AG08395 (cell line): ENCODE measurements around the gene FAR2.
"Not testable (repeated sequence)": the region's sequence is repeated elsewhere in the genome, so short reads cannot be mapped to it uniquely, and the experiment has no call there.

Experiments
- DNase-seq: peaks from one replicate; pipeline ENCODE4 v3.0.0; 2012; ENCODE audit warnings: mixed read lengths, low spot score

The FAR2 gene

DNA sequence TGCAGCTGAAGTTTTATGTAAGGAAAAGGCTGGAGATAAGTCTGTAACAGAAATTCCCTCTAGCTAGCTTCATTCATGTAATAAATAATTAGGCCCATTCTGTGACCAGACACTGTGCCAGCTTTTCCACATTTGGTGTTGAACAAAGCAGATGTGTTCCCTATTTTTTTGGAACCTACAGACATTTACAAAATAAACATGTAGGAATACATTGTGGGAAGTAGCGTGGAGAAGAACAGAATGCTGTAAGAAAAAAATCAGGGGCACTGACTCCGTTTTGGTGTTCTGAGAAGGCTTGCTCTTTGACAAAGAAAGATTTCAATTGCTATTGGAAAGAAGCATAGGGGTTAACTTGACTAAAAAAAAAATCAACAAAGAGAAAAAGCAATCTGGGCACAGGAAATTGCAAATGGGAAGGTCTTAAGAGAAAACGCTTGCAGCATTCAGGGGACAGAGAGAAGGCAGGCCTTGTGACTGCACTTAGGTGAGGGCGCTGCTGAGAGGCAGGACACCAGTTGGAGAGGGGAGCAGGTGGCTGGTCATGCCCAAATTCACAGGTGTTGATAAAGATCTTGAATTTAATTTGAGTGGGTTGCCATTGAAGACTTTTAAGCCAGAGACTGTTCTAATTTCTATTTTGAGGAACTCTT is 4.0 kb downstream of the FAR2 start:
- no peak for DNase-seq

DNA sequence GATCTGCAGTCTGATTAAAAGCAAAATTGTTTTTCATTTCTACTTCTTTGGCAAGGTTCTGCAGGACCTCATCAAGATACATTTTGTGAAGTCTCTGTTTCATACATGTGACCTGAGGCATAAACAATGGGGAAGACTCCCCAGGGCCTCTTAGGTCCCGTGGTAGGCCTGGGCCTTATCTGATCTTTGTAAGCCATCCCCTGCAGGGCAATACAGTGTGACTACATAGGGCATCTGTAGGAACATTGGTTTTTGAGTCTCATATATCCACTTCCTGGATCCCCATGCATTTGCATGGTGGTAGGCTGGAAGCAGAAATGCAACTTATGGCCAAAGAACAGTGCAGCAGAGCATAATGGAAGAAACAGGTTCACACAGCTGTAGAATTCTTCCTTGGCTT is 6.0 kb downstream of the FAR2 start:
- DNase-seq, result no peak

DNA sequence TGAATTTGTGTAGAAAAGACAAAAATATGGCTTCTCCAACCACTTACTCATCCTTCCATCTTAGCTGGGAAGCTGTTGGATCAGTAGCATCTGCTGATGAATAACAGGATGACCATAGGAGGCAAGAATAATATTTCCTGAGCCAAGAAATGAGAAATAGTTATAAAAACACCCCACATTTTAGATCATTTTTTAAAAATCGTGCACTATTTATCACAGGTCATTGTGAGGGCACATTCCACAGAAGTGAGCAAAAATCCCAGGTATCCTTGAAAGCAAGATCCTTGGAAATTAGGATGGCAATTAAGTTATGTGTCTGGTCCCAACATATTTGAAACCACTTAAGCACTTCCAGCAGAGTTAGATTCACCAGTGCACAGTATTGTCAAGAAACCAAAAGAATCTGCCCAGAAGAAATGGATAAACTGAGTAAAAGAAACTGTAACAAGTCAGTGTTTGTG is 8.4 kb downstream of the FAR2 start:
- DNase-seq, result peak; percentile 17

DNA sequence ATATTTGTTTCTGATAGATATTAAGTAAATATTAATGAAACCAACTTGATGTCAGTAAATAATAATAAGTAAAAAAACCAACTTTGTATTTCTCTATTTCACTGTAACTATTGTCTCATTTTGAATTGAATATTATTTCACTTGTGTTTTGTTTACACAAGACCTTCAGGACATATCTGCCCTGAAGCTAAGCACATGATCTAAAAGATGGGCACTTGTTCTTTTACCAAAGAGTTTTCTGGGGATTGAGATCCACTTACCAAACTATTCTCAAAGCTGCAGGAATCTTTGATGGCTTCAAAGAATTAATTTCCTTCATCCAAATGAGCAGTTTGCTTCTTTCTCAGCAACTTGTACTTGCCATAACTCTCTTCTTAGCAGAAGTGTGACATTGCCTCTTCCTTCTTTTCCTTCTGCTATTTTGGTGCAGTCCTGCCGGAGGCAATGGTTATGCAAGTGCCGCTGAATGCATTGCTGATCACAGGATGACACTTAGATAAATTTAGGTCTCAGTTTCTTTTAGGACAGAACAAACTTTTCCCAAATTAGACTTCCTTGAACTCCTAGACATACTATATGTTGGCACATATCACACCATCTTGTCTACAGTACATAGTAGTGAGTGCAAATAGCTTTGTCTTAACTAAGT is 9.2 kb downstream of the FAR2 start:
- DNase-seq, result no peak

DNA sequence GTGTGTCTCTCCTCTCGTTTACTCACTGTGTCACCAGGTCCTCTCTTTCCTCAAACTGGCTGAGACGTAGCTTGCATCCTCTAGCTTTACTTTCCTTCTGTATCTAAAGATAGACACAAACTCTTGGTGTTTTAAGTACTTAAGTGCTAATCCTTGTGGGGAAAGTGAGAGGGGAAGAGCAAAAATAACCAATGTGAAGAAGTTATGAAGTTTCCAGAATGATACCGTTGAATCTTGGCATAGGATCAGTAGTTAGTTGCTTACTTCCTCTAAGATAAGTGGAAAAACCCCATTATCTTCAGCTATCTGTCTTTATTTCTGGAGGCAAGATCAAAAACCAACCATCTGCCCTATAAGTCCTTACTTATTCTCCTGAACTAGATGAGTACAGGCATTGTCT is 10.6 kb downstream of the FAR2 start:
- DNase-seq, result no peak

DNA sequence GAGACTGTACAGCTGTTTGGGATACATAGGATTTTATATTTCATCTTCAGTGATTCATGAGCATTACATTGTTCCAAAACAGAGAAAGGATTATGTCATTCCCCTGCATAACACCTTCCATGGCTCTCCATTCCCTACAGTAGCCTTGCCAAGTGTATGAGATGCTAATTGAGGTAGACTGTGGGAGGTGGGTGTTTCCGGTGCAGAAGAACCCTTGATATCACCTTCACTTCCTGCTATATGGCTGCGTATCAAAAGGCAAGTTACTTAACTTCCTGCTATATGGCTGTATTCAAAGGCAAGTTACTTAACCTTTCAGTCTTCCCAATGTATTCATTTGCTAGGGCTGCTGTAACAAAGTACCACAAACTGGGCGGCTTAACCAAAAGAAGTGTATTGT is 11.2 kb downstream of the FAR2 start:
- no peak for DNase-seq

DNA sequence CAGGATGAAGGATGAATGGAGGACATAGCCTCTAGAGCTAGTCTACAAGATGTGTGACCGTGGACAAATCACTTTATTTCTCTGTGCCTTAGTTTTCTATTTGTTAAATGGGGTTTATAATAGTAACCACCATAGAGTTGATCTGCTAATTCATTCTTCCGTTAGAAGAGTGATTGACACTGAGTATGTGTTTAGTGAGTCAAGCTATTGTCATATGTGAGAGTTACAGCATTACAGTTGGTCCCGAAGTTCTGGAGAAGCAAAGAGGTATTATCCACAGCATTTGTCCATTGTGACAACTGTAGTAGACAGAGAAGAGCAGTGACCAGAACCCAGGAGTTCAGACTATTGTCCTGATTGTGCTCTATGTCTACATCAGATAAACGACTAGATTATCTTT is 14.1 kb downstream of the FAR2 start:
- no peak for DNase-seq

DNA sequence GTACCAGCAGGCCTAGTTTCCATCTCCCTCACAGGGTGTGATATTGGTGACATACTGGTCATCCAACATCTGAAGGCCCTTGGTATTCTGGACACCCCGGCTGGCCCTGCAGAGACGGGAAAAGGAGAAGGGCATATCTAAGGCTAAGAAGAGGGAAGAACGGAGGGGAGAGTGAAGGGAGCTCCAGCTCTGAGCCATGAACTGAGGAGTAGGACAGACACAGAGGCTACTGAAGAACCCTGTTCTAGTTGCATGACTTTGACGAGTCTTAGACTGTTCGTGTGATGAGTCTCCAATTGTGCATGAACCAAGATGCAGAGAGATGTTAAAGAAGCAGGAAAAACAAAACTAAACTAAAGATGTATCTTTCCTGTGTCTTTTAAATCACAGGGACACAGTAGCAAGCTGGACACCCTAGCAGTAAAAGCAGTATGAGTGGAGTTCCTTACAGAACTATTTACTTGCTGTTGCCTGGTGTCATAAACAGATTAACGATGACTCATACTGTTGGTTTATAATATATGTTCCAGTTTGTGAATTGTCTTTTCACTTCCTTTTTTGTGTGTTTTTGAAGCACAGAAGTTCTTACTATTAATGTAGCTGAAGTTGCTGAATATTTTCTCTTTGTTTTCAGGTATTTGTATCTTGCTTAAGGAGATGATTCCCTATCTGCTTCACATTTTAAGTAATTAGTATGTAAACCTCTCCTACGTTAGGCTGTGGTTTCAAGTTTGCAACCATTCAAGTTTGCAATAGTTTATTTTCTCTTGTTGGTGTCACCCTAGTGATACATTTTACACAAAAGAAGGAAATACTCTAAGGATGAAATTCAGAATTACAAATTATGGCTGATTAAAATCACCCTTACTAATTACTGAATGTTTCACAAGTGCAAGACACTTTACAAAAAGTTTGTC is 15.7 kb downstream of the FAR2 start:
- DNase-seq, result peak; percentile 83

DNA sequence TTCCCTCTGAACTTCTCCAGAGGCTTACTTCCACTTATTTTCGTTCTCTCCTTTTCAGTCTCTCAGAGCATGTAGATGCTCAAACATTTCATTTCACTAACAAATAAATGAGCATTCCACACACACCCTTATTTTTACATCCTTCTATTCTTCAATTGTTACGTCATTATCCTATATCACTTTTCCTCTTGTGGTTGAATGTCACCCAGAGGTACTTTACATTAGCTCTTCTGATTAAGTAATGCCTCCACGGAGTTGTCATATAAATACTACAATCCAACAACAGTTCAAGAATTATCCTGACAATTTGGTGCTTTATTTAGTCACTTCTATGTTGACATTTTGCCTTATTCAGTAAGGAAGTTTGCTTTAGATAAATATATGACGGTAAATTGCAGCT is 18.4 kb downstream of the FAR2 start:
- DNase-seq, result no peak

DNA sequence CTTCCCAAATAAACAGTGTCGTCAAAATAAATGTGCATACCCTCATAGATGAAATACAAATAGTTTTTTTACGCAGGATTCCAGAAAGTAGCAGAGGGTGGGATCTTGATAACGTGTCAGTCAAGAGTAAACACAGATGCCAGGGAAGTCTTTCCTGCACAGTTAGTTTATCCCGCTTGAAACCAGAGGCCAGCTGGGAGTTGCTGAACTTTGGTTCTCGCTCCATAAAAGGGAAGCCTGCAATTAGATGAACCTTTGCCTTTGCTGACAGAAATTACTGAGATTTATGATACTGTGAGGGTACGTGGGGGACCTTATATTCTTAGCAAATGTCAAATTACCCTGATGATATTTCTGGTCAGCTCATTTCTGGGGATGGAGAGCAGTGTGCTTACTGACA is 18.9 kb downstream of the FAR2 start:
- no peak for DNase-seq

DNA sequence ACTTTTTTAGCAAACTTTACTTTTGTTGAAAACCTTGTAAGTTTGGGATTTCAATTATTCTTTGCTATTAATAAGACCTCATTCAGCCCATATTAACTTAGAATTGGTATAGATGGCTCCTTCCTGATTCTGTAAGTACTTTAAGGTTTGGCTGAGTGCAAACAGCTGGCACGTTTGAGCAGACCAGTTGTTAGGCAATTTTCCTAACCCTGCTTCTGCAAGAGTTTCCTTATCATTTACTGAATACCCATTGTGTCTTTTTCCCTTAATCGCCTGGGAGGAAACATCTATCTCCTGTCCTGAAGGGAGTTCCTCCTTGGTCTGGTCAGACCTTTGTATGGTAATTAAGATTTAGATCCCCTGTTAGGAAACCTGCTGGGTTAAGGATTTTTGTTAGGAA is 20.9 kb downstream of the FAR2 start:
- not testable (repeated sequence) for DNase-seq

DNA sequence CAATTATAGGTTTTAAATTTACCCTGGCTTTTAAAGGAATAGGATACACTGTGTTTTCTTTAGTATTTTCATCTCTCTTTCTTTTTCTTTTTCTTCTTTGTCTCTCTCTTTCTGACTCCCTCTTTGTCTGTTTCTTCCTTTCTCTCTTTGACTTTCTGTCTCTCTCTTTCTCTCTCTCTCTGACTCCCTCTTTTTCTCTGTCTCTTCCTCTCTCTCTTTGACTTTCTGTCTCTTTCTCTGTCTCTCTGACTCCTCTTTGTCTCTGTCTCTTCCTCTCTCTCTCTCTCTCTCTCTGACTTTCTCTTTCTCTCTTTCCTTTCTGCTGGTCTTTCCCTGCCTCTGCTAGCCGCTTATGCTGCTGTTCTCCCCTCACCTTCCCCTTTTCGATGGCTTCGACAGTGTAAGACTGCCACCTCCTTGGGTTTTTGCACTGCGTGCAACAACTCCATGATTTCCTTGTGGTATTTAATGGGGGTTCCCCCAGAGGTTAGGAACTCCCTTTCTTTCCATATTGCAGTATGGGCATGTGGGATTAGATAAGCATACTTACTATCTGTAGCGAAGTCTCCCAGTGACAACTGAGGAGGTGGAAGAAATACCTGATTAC is 21.5 kb downstream of the FAR2 start:
- not testable (repeated sequence) for DNase-seq

DNA sequence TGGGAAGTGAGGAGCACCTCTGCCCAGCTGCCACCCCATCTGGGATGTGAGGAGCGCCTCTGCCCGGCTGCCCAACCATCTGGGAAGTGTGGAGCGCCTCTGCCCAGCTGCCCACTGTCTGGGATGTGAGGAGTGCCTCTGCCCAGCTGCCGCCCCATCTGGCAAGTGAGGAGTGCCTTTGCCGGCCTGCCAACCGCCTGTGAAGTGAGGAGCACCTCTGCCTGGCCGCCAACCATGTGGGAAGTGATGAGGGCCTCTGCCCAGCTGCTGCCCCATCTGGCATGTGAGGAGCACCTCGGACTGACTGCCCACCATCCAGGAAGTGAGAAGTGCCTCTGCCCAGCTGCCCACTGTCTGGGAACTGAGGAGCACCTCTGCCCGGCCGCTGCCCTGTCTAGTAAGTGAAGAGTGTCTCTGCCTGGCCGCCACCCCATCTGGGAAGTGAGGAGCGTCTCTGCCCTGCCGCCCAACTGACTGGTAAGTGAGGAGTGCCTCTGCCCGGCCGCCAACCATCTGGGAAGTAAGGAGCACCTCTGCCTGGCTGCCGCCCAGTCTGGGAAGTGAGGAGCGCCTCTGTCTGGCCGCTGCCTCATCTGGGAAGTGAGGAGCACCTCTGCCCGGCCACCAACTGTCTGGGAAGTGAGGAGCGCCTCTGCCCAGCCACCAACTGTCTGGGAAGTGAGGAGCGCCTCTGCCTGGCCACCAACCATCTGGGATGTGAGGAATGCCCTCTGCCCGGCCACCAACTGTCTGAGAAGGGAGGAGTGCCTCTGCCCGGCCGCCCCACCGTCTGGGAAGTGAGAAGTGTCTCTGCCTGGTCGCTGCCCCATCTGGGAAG is 22.6 kb downstream of the FAR2 start:
- DNase-seq, result no peak

DNA sequence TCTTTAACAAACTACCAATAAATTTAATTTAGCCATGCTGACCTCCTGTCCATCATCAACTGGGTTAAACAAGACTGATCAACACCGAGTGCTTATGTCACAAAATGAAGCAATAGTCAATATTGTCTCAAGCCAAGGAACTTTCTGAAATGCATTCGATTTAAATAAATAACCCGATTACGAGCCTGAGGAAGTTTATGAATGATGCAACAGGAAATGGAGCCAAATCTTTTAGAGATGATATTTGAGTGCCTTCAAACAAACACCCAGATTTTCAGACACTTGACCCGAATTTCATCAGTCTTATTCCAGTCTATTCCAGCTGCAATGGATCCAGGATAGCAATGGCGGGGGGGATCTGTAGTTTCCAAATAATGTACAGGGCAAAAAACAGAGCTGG is 27.9 kb downstream of the FAR2 start:
- no peak for DNase-seq

DNA sequence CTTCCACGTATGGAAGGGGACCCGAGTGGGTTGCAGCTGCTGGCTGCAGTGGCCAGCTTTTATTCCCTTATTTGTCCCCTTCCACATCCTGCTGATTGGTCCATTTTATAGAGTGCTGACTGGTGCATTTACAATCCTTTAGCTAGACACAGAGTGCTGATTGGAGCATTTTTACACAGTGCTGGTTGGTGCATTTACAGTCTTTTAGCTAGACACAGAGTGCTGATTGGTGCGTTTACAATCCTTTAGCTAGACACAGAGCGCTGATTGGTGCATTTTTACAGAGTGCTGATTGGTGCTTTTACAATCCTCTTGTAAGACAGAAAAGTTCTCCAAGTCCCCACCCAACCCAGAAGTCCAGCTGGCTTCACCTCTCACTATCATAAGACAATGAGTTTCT is 33.2 kb downstream of the FAR2 start:
- not testable (repeated sequence) for DNase-seq

DNA sequence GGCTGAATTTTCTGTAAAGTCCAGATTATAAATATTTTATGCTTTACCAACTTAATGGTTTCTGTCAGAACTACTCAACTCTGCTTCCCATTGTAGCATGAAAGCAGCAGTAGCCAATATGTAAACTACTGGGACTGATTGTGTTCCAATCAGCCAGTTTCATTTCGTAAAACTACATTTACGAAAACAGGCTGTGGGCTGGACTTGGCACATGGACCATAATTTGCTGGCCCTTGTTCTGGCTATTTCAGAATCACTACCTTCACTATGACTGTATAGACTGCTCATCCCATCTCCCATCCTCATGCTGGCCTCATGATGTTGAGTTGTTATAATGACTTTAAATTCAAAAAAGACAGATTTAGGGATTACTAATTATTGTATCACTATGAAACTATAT is 38.7 kb downstream of the FAR2 start:
- no peak for DNase-seq

DNA sequence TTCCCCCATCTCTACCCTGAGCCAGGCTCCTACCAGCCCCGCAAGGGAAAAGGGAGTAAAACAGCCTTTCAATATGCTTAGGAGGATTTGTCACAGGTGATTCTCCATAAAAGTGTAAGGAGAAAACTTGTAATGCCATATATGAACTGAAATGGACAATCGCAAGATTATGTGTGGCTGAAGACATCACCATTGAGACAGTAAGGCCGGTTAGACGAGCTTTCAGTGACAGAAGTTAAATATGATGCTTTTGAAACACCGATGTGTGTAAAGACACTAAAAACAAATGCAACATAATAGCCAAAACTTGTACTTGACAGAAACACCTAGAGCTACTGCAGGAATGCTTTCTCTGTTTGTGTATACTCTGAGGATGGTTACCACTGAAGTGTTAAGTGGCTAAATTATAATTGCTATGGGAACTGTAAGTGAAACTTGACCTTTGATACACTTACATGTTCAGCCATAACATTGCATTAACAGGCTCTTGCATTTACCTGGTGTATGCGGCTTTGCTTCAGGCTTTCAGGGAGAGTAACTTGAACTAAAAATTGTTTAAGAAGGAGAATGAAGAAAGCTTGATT is 42.3 kb downstream of the FAR2 start:
- DNase-seq, result no peak

DNA sequence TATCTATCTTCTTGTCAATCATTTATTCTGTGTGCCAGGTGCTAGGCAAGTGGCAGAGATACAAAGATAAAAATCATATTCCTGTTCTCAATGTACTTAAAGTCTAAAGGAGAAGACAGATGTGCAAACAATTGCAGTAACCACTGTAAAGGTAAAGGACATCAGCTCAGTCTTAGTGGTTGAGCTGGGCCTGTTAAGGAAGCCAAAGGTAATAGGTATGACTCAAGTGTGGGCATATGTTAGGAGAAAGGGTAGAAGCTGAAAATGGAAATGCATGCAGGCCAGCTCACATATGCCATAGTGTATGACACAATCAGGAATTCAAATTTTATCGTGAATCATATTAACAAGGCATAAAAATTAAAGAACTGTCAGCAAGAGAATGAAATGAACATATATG is 49.8 kb downstream of the FAR2 start:
- no peak for DNase-seq

DNA sequence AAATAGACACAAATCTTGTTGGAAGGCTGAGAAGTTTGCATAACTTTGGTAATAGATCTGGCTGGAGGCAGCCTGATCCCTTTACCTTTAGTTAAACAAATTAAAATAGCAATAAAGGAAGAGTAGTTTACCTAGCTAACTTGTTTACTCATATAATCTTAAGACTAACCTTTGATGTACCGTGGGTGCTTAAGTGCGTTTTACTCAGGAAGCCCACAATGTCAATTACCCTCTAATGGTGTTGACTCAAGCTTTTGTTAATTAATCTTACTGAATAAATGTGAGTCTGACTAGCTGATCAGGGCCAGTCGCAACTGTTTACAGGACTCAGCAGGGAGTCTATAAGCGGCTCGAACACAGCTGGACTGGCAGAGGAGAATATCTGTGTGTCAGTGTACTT is 51.5 kb downstream of the FAR2 start:
- no peak for DNase-seq

DNA sequence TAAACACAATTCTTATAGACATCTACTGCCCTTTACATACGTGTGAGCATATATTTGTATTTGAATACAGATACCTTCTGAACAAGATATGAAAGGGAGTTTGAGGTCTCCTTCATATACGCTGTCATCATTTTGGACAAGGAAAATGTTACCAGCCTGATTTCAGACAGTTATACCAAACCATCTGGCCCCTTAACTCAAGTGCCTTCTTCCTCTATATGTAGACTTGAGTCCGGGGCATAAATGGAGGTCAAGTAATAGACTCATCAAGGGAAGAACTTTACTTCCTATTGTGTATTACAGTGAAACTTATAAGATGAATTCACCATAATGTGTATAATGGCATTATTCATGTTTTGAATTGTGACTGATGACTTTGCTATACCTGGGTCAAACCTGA is 52.2 kb downstream of the FAR2 start:
- no peak for DNase-seq

DNA sequence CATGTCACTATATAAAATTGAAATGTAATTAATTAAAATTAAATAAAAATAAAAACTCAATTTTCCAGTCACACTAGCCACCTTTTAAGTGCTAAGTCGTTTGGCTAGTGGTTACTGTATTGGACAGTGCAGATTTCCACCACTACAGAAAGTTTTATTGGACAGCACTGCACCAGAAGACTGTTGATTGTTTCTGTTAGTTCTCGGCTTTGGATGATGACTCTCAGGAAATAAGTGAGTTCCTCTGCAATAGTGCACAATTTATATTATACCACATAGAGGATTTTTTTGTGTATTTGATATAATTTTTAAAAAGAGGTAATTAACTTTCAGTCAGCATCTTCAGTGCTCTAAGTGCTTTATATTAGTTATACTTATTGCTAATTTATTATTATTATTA is 52.7 kb downstream of the FAR2 start:
- no peak for DNase-seq
